K562 (cell line): ENCODE results near the gene TAL1. TPM values are rescaled to one million over a fixed set of nuclear protein-coding genes. Genes with fewer than 3 reads are reported as not detected.

ENCODE experiments used
- ATAC-seq: fragments of 200-7000 bp; cut with Tn5 transposase; 3 replicates; pipeline ENCODE4 v1.9.1; 2020; ENCODE audit warnings: moderate library complexity
- BruUV-seq: library from RNA; stranded (reverse); fragments of 400-500 nt; replicated peaks from 2 replicates; lab custom pipeline; 2021; lab: Mats Ljungman, UMichigan
- CTCF ChIA-PET: fragments of 300-600 bp; formaldehyde crosslinking; extraction: SDS; loops from one replicate; lab custom pipeline; 2021; ENCODE audit warnings: low intra/inter-chr PET ratio; lab: Yijun Ruan, JAX
- POLR2A ChIA-PET: fragments of 300-600, 350-650 bp; sonication (Branson Sonifier 250); formaldehyde crosslinking; extraction: SDS; loops from one replicate; lab custom pipeline; 2021; ENCODE audit warnings: antibody characterized with exemption, inconsistent platforms; lab: Yijun Ruan, JAX
- DNase-seq, 4 experiments: peaks; one replicate each; pipeline versions ENCODE4 v3.0.0 to v3.0.0-alpha.2; 2011 to 2018; ENCODE audit warnings: low spot score in 3 of 4, mixed read lengths in 3 of 4; ENCODE audit errors: extremely low read depth in 1 of 4
- FAIRE-seq: peaks from 2 replicates; lab custom pipeline; 2011; peaks lifted over from hg19 to GRCh38; lab: Jason Lieb, UNC
- H2AFZ ChIP-seq: 2 replicates; pipeline ENCODE4 v1.6.0; 2011; ENCODE audit warnings: low read depth, low read length, control low read depth, inconsistent platforms
- H3K27ac ChIP-seq: fragments of 200-600 bp; 3 replicates; pipeline ENCODE4 v1.8.0; 2011; ENCODE audit warnings: low read depth, mild to moderate bottlenecking, control low read depth, inconsistent platforms, low read length, moderate library complexity, mixed read lengths; ENCODE audit errors: extremely low read depth
- H3K27me3 ChIP-seq, 2 experiments: fragments of 300-600 bp in 1 of 2; 2 replicates in 1 of 2; 3 replicates in 1 of 2; pipeline versions ENCODE4 v1.6.0 to v1.8.0; 2011; ENCODE audit warnings: inconsistent platforms in 2 of 2, low read length in 2 of 2, mild to moderate bottlenecking in 1 of 2, mixed read lengths in 1 of 2, moderate library complexity in 1 of 2; ENCODE audit not compliant: control insufficient read depth in 2 of 2, insufficient read depth in 2 of 2
- H3K36me3 ChIP-seq: fragments of 300-600 bp; 3 replicates; pipeline ENCODE4 v1.8.0; 2011; ENCODE audit warnings: mild to moderate bottlenecking, low read length, inconsistent platforms; ENCODE audit not compliant: control insufficient read depth, insufficient read depth
- H3K4me1 ChIP-seq, 2 experiments: fragments of 200-600 bp in 1 of 2; replicated peaks in 1 of 2; 2 replicates in 1 of 2; 3 replicates in 1 of 2; pipeline versions ENCODE4 v1.5.1 to v1.8.0; 2011; ENCODE audit warnings: inconsistent platforms in 2 of 2, low read length in 2 of 2, mild to moderate bottlenecking in 1 of 2, mixed read lengths in 1 of 2, moderate library complexity in 1 of 2; ENCODE audit not compliant: control insufficient read depth in 2 of 2, insufficient read depth in 2 of 2
- H3K4me2 ChIP-seq: 2 replicates; pipeline ENCODE4 v1.6.1; 2011; ENCODE audit warnings: low read length, control low read depth, inconsistent platforms, mixed read lengths; ENCODE audit not compliant: insufficient read depth
- H3K4me3 ChIP-seq: fragments of 200-600 bp; sonication (generic), shearing (Covaris generic); 2 replicates; pipeline ENCODE4 v1.5.1; 2016; ENCODE audit warnings: control low read depth, inconsistent platforms
- H3K79me2 ChIP-seq: fragments of 200-600 bp; 3 replicates; pipeline ENCODE4 v1.8.0; 2011; ENCODE audit warnings: low read length, inconsistent platforms; ENCODE audit not compliant: control insufficient read depth, insufficient read depth
- H3K9ac ChIP-seq, 2 experiments: 2 replicates each; pipeline versions ENCODE4 v1.6.0 to v1.6.1; 2011; ENCODE audit warnings: low read depth in 2 of 2, low read length in 2 of 2, control low read depth in 1 of 2, inconsistent platforms in 1 of 2, mild to moderate bottlenecking in 1 of 2, mixed read lengths in 1 of 2; ENCODE audit not compliant: insufficient read depth in 1 of 2
- H3K9me1 ChIP-seq: one replicate; pipeline ENCODE4 v1.6.0; 2011; ENCODE audit warnings: inconsistent platforms, mild to moderate bottlenecking, low read length, moderate library complexity; ENCODE audit not compliant: control insufficient read depth, insufficient read depth
- H3K9me3 ChIP-seq: replicated peaks from 2 replicates; pipeline ENCODE4 v1.5.1; 2011; ENCODE audit warnings: low read depth, low read length, inconsistent platforms; ENCODE audit not compliant: control insufficient read depth, insufficient read depth
- H4K20me1 ChIP-seq: replicated peaks from 2 replicates; pipeline ENCODE4 v1.6.1; 2011; ENCODE audit warnings: low read length, inconsistent platforms, mixed read lengths; ENCODE audit not compliant: control insufficient read depth, insufficient read depth
- ATF7 ChIP-seq: fragments of 450-650 bp; IDR thresholded peaks from 2 replicates; pipeline ENCODE4 v1.7.1; 2014; ENCODE audit warnings: mild to moderate bottlenecking, moderate library complexity
- LEF1 ChIP-seq: fragments of 450-650 bp; IDR thresholded peaks from 2 replicates; pipeline ENCODE4 v1.6.1; 2016; ENCODE audit warnings: mild to moderate bottlenecking
- NEUROD1 ChIP-seq: fragments of 150-350 bp; IDR thresholded peaks from 2 replicates; pipeline ENCODE4 v1.6.1; 2014; ENCODE audit warnings: borderline replicate concordance, low read length, low read depth; ENCODE audit not compliant: partially characterized antibody
- OTX1 ChIP-seq: fragments of 450-650 bp; formaldehyde crosslinking; IDR thresholded peaks from 2 replicates; pipeline ENCODE4 v1.4.0; 2022; ENCODE audit warnings: mild to moderate bottlenecking
- POLR2H ChIP-seq: IDR thresholded peaks from 2 replicates; pipeline ENCODE4 v1.6.1; 2016; ENCODE audit warnings: missing genetic modification characterization, low read depth, mild to moderate bottlenecking, control low read depth, missing compliant biosample characterization, moderate library complexity
- RAD51 ChIP-seq: fragments of 450-650 bp; IDR thresholded peaks from 2 replicates; pipeline ENCODE4 v1.7.1; 2016; ENCODE audit warnings: low read depth, mild to moderate bottlenecking, borderline replicate concordance
- SAFB2 ChIP-seq: fragments of 200-400 bp; formaldehyde crosslinking; IDR thresholded peaks from 2 replicates; pipeline ENCODE4 v1.6.1; 2018; ENCODE audit warnings: borderline replicate concordance, low read length, low read depth, moderate library complexity; ENCODE audit not compliant: severe bottlenecking
- TARDBP ChIP-seq: fragments of 450-650 bp; IDR thresholded peaks from 2 replicates; pipeline ENCODE4 v1.6.1; 2016
- ZBTB43 ChIP-seq: sonication (generic); formaldehyde crosslinking; IDR thresholded peaks from 2 replicates; pipeline ENCODE4 v1.8.0; 2023; ENCODE audit warnings: mild to moderate bottlenecking, missing genetic modification reagents
- WGBS: fragments of 100-300 bp; shearing (Covaris generic); methylation state at CpG from one replicate; pipeline ENCODE4 v1.1.6; 2016; ENCODE audit warnings: low coverage, mixed read lengths; ENCODE audit not compliant: insufficient coverage; ENCODE audit errors: missing lambda C conversion rate; 5-methylcytosine and 5-hydroxymethylcytosine counted together
- in situ Hi-C: fragments of 300-500 bp; cut with MboI; formaldehyde crosslinking; loops from 4 replicates; pipeline ENCODE4 v1.15.0; 2018; ENCODE audit warnings: inconsistent platforms, mixed read lengths
- intact Hi-C: fragments of 100-400 bp; cut with micrococcal nuclease; formaldehyde crosslinking; loops from 2 replicates; pipeline ENCODE4 v1.14.2; 2022
- polyA plus RNA-seq, 8 experiments: library from polyadenylated mRNA; depleted of rRNA in 4 of 8; stranded (reverse) in 5 of 8; unstranded in 3 of 8; fragments of >200 nt; fragmentation: Nextera tagmentation in 2 of 8; fragmentation: Illumina TruSeq in 1 of 8; extraction: Ambion mirVana in 2 of 8; extraction: Trizol in 1 of 8; gene quantifications; 2 replicates each; pipeline versions ENCODE4 v1.2.1 to v1.2.3, GENCODE V29; 2011 to 2014; ENCODE audit warnings: inconsistent platforms in 1 of 8, missing spikeins in 1 of 8
- total RNA-seq, 7 experiments: library from RNA; depleted of rRNA in 6 of 7; stranded (reverse); fragments of >200 nt in 6 of 7; fragmentation: Illumina TruSeq in 2 of 7; extraction: Trizol in 2 of 7; gene quantifications; 2 replicates each; pipeline versions ENCODE4 v1.2.1 to v1.2.3, GENCODE V29; 2011 to 2021; ENCODE audit warnings: low replicate concordance in 1 of 7

The TAL1 gene
- total and polyA plus RNA-seq, 9 of the 15 experiments (the other 6 are each of a cell fraction or from before 2014, with no cell fraction given), result 18.5 to 106 (median 59.7) TPM

GRCh38 chr1:47229886-47230691 is 1.9 kb downstream of the TAL1 start (continued):
- no peak for TF ChIP-seq NEUROD1

- H3K27ac ChIP-seq, result peak overlapping the region; percentile 97
- ChIA-PET CTCF (no interaction called here), POLR2A (interaction anchor here (0.6 to 5.2 kb wide), 18 partner anchors 9 to 480 kb away, joined by 3 to 80 read pairs (median 3); partner anchors contain the start of gene PDZK1IP1)
- in situ Hi-C loops, result no loop called here
- TSS peak; percentile 72 for BruUV-seq
- H3K4me1 ChIP-seq, result peaks cover 45 to 49% of the 10 kb centered on the region in 2 experiments
- ATAC-seq (peak; percentile 21), FAIRE-seq (peak; percentile 84), DNase-seq (peak; percentile 75 to 88 (median 80))
- WGBS, result under 1% methylated on average over 35 of the region's 35 CpGs
- peak overlapping the region; percentile 93 for H3K4me2 ChIP-seq
- H3K36me3 ChIP-seq, result peaks cover 34% of the 10 kb centered on the region
- peaks cover 76% of the 10 kb centered on the region for H3K79me2 ChIP-seq
- peaks cover 16% of the 10 kb centered on the region for H3K9me1 ChIP-seq
- intact Hi-C loops, result loop anchor here (1.0 to 5.0 kb wide), 3 partner anchors 33 to 85 kb away; partner anchors contain the start of gene STIL
- H4K20me1 ChIP-seq, result peaks cover 8% of the 10 kb centered on the region; the same call in 1 of the 2 replicates
- H2AFZ ChIP-seq, result 0 out of 2 replicates have a peak overlapping the region, but pooled peaks have one; percentile 6
- no peaks in the 10 kb centered on the region for H3K27me3 ChIP-seq
- H3K9me3 ChIP-seq, result no peaks in the 10 kb centered on the region
- peak overlapping the region; percentile 98 to 100 for H3K9ac ChIP-seq
- peak overlapping the region; percentile 62 for H3K4me3 ChIP-seq
- TF ChIP-seq SAFB2 (no peak), RAD51 (no peak), ZBTB43 (CRISPR knock-in tag) (0 out of 2 replicates have a peak, but pooled peaks have one; percentile 30), POLR2H (tag) (no peak), ATF7 (0 out of 2 replicates have a peak, but pooled peaks have one; percentile 32), TARDBP (no peak), OTX1 (CRISPR knock-in tag) (peak; percentile 76; the same call in 1 of the 2 replicates), LEF1 (peak; percentile 46; the same call in 1 of the 2 replicates)
These were observed 2.8 kb downstream of the TAL1 start for GRCh38 chr1:47229031-47229885.
